Heart left ventricle (tissue), 16 donors: ENCODE measurements around the gene NFIA. TPM values are rescaled to one million over a fixed set of nuclear protein-coding genes. Genes with fewer than 3 reads are reported as not detected.

Experiments
- ATAC-seq, 4 donors: fragments of 200-7000 bp; cut with Tn5 transposase; one replicate each; pipeline ENCODE4 v1.9.1; 2020 to 2022; ENCODE audit warnings: moderate library complexity in 4 of 4, mild to moderate bottlenecking in 3 of 4, moderate number of reproducible peaks in 1 of 4
- DNase-seq, 5 donors: peaks; one replicate each; pipeline ENCODE4 v3.0.0-alpha.2; 2020
- H3K27ac ChIP-seq, 12 donors: fragments of 200-600 bp; sonication (generic) in 4 of 12; one replicate each; pipeline versions ENCODE4 v1.5.0 to v1.8.0; 2016 to 2022; ENCODE audit warnings: mild to moderate bottlenecking in 2 of 12
- H3K27me3 ChIP-seq, 9 donors: fragments of 200-600 bp; sonication (generic) in 2 of 9; one replicate each; pipeline versions ENCODE4 v1.5.1 to v1.8.0; 2016 to 2022; ENCODE audit warnings: mild to moderate bottlenecking in 3 of 9
- H3K36me3 ChIP-seq, 9 donors: fragments of 200-600 bp; sonication (generic) in 2 of 9; one replicate each; pipeline versions ENCODE4 v1.5.0 to v1.8.0; 2018 to 2022; ENCODE audit warnings: mild to moderate bottlenecking in 2 of 9
- H3K4me1 ChIP-seq, 12 donors: fragments of 200-600 bp; sonication (generic) in 4 of 12; one replicate each; pipeline versions ENCODE4 v1.5.0 to v1.8.0; 2016 to 2022; ENCODE audit warnings: mild to moderate bottlenecking in 3 of 12
- H3K4me3 ChIP-seq, 12 donors: fragments of 200-600 bp; sonication (generic) in 4 of 12; one replicate each; pipeline versions ENCODE4 v1.5.0 to v1.8.0; 2017 to 2022; ENCODE audit warnings: mild to moderate bottlenecking in 9 of 12, moderate library complexity in 4 of 12
- H3K9me3 ChIP-seq, 12 donors: fragments of 200-600 bp; sonication (generic) in 4 of 12; one replicate each; pipeline versions ENCODE4 v1.5.0 to v1.8.0; 2016 to 2022; ENCODE audit warnings: mild to moderate bottlenecking in 1 of 12
- POLR2A ChIP-seq, 2 donors: fragments of 450-650 bp; IDR thresholded peaks; one replicate each; pipeline ENCODE4 v1.6.1; 2017; ENCODE audit warnings: antibody characterized with exemption in 2 of 2, mild to moderate bottlenecking in 2 of 2, moderate library complexity in 2 of 2
- WGBS, 4 donors: extraction: QIAGEN DNeasy Blood & Tissue Kit in 2 of 4; methylation state at CpG; one replicate each; pipeline versions ENCODE4 v1.1.5 to v1.1.7; 2013 to 2018; 5-methylcytosine and 5-hydroxymethylcytosine counted together
- intact Hi-C, 10 donors: fragments of 100-400 bp; cut with DNase I; formaldehyde crosslinking; loops; one replicate each; pipeline versions ENCODE4 v1.11.1 to v1.14.2; 2022
- polyA plus RNA-seq, 2 donors: library from polyadenylated mRNA; stranded (reverse); fragments of 200-250 nt; gene quantifications; one replicate each; pipeline ENCODE4 v1.2.3, GENCODE V29; 2013
- total RNA-seq, 9 donors: library from RNA; depleted of rRNA in 2 of 9; stranded (reverse); fragments of >200 nt in 2 of 9; fragmentation: NEBNext Ultra II Directional in 3 of 9; extraction: Animal tissue kit (Norgen Biotek cat#: 25700) in 3 of 9; gene quantifications; one replicate each; pipeline versions ENCODE4 v1.1.0 to v1.2.4, GENCODE V29; 2016 to 2023
- TF ChIP-seq, protein P1 (sequence below), 12 donors: fragments of 200-600 bp; sonication (generic) in 4 of 12; IDR thresholded peaks; one replicate each; pipeline versions ENCODE4 v1.5.0 to v1.8.0; 2018 to 2022; ENCODE audit warnings: antibody characterized with exemption in 12 of 12, mild to moderate bottlenecking in 5 of 12
- donor health status: ischemic (EF 13 %, LVEDD 7.1; RV severe dilation, severe dysfunction).
- donor health status: healthy with polysubstance abuse.
- donor health status: DM: no; HTN: yes; CAD: no.
- donor health status: DM: no; HTN: no; CAD: no.
- donor health status: ischemic (EF 25% LVEDD 6.9; RV normal size, moderate dysfunction).
- donor health status: ischemic (EF 25% LVEDD 5.7; RV mildly dilated, moderate dysfunction).
- donor health status: healthy.
- donor health status: DM: yes; HTN: yes; CAD: no.
- donor health status: ischemic (EF 35%, LVEDD 5.7; RV mildly dilated, moderate dysfunction).
- donor health status: nonischemic (EF 11% LVEDD 7.7; RV severe dilation, severe dysfunction).
- donor health status: DM: yes; HTN: yes; CAD: no.
- donor health status: PGD.
- donor health status: ischemic (EF 29% LVEDD 5.4; RV normal size, mild dysfunction).
- donor health status: nonischemic (EF 23%, LVEDD 6.1; RV moderate dilation, normal function).

NFIA gene
- total and polyA plus RNA-seq, 11 donors: 12.7 to 121 (median 96.5) TPM

DNA sequence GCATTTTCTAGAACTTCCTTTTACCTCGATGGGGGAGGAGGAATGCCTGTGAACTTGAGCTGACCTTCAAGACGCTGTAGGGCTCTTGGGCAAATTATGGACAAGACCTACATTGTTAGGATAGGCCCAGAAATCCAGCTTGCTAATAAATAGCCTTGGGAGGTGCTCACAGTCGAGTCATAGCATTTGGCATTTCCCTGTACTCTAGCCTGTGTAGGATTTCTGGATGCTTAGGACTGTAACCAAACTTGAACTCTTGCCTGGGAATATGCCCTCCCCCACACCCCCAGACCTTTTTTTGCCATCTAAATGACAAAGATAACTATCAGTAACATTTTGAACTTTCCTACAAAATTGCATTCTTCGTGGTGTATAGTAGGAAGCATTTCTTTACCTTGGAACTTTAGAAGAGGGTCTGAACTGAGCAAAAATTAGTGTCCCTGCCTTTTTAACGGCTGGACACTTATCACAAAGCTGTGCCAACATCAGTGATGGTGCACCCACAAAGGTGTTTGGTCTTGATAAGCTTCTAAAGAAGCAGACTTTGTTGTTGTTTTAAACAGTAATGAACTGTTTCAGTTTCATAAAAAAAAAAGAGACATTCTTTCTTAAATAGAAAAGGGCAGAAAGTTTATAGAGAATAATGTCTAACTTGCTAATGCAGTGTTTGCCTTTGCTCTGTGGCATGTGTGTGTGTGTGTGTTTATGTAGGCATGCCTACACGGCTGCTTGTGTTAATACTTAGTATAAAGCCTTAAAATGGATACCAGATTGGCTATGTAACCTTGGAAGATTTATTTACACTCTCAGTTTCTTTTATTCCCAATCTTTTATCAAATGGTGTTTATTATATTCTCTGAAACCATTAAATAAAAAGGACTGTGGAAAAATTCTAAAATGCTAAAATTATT, 88.2 kb downstream of the NFIA start:
- no peak overlapping the region for H3K4me3 ChIP-seq
- ATAC-seq (peak in 3 of 4 donors; percentile 34 to 59 (median 48)), DNase-seq (no peak)
- H3K9me3 ChIP-seq: no peaks in the 10 kb centered on the region
- peak overlapping the region in 9 of 12 donors; percentile 14 to 68 (median 40) for H3K27ac ChIP-seq
- TF ChIP-seq, protein P1, sequence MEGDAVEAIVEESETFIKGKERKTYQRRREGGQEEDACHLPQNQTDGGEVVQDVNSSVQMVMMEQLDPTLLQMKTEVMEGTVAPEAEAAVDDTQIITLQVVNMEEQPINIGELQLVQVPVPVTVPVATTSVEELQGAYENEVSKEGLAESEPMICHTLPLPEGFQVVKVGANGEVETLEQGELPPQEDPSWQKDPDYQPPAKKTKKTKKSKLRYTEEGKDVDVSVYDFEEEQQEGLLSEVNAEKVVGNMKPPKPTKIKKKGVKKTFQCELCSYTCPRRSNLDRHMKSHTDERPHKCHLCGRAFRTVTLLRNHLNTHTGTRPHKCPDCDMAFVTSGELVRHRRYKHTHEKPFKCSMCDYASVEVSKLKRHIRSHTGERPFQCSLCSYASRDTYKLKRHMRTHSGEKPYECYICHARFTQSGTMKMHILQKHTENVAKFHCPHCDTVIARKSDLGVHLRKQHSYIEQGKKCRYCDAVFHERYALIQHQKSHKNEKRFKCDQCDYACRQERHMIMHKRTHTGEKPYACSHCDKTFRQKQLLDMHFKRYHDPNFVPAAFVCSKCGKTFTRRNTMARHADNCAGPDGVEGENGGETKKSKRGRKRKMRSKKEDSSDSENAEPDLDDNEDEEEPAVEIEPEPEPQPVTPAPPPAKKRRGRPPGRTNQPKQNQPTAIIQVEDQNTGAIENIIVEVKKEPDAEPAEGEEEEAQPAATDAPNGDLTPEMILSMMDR (IDR thresholded peaks at IDR 0.05): no peak
- no peak for TF ChIP-seq POLR2A (IDR thresholded peaks at IDR 0.05)
- H3K27me3 ChIP-seq: no peaks in the 10 kb centered on the region
- no peaks in the 10 kb centered on the region for H3K36me3 ChIP-seq
- 22 to 35% (median 26%) methylated on average over 6 of the region's 6 CpGs for WGBS, 4 donors
- H3K4me1 ChIP-seq: peaks cover 12 to 83% (median 61%) of the 10 kb centered on the region in 12 donors
- intact Hi-C loops: loop anchor here in 3 of 10 donors (5.0 to 10.0 kb wide), 3 partner anchors 38 to 196 kb away; no protein-coding TSS in a partner anchor

DNA sequence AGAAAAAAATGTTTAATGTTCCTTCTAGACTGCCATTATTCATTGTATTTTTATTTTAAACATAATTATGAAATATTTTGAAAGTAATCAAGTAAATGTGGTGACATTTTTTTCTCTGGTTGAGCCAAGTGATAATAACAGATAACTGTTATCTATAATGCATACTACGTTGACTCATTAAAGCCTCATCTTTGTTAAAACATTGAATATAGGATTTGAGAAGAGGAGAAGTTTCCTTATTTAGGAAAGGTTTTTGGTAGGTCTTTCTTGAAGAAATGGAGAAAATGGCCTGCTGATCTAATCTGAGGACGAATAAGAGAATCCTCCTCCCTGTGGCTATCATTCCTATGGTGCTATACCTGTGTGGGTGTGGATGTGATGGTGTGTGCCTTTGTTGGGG, 89.0 kb downstream of the NFIA start:
- Histone ChIP-seq H3K27me3 (no peaks in the 10 kb centered on the region), H3K36me3 (no peaks in the 10 kb centered on the region), H3K4me1 (peaks cover 12 to 90% (median 61%) of the 10 kb centered on the region in 12 donors), H3K27ac (peak overlapping the region in 8 of 12 donors; percentile 11 to 68 (median 33)), H3K9me3 (no peaks in the 10 kb centered on the region), H3K4me3 (no peak overlapping the region)
- no peak for TF ChIP-seq POLR2A (IDR thresholded peaks at IDR 0.05)
- TF ChIP-seq, protein P1 (IDR thresholded peaks at IDR 0.05): no peak
- ATAC-seq: no peak
- intact Hi-C loops: loop anchor here in 3 of 10 donors (5.0 to 10.0 kb wide), 3 partner anchors 39 to 197 kb away; no protein-coding TSS in a partner anchor
- WGBS, 4 donors: 46 to 54% (median 49%) methylated on average over 2 of the region's 2 CpGs
- no peak for DNase-seq

DNA sequence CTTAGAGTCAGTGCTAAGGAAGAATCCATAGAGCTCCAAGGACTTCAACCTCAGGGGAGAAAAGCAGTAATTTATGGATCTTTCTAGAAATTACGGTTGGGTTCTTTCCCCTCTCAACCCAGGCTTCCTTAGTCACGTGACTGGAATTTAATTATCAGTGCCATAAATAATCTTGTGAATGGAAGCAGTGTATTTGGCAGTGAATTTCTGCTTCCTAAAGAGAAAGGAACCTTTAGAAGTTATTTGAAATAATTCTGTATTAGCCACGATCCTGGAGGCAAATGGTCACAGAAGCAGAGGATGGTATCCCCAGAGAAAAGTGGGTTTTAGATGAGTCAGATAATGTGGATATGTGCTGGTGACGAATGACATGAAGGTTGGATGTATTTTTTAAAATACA, 89.6 kb downstream of the NFIA start:
- no peaks in the 10 kb centered on the region for H3K27me3 ChIP-seq
- no peak overlapping the region for H3K4me3 ChIP-seq
- H3K36me3 ChIP-seq: no peaks in the 10 kb centered on the region
- peaks cover 12 to 94% (median 61%) of the 10 kb centered on the region in 12 donors for H3K4me1 ChIP-seq
- no peak for DNase-seq
- 25 to 35% (median 31%) methylated on average over 4 of the region's 4 CpGs for WGBS, 4 donors
- intact Hi-C loops: loop anchor here in 3 of 10 donors (5.0 to 10.0 kb wide), 3 partner anchors 40 to 197 kb away; no protein-coding TSS in a partner anchor
- peak overlapping the region in 10 of 12 donors; percentile 11 to 68 (median 28) for H3K27ac ChIP-seq
- ATAC-seq: no peak
- no peaks in the 10 kb centered on the region for H3K9me3 ChIP-seq
- no peak for TF ChIP-seq POLR2A (IDR thresholded peaks at IDR 0.05)

DNA sequence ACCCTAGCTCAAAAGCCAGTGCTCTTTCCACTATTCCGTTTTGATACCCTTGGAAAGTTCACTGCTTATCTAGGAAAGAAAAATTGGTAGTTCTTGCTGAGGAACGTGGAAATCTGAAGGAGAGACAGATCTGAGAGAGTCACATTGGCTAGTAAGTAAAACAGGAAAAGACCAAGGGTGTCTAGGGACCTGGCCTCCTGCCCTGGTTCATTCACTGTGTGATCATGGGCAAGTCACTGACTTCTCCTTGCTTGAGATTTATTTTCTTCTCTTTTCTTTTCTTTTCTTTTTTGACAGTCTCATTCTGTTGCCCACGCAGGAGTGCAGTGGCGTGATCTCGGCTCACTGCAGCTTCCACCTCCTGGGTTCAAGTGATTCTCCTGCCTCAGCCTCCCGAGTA, 90.8 kb downstream of the NFIA start:
- Histone ChIP-seq H3K4me1 (peaks cover 12 to 92% (median 60%) of the 10 kb centered on the region in 12 donors), H3K27ac (peak overlapping the region in 10 of 12 donors; percentile 5 to 68 (median 30)), H3K9me3 (no peaks in the 10 kb centered on the region), H3K4me3 (no peak overlapping the region), H3K36me3 (no peaks in the 10 kb centered on the region), H3K27me3 (no peaks in the 10 kb centered on the region)
- WGBS, 4 donors: 65 to 71% (median 66%) methylated on average over 6 of the region's 6 CpGs
- intact Hi-C loops: loop anchor here in 3 of 10 donors (5.0 to 10.0 kb wide), 3 partner anchors 41 to 198 kb away; no protein-coding TSS in a partner anchor
- peak in 3 of 4 donors; percentile 44 to 68 (median 51) for ATAC-seq
- TF ChIP-seq POLR2A (IDR thresholded peaks at IDR 0.05): no peak
- peak in 3 of 5 donors; percentile 59 to 77 (median 61) for DNase-seq
